Measurements from ENCODE around the gene FAM229B.
"Not testable (repeated sequence)": the region's sequence is repeated elsewhere in the genome, so short reads cannot be mapped to it uniquely, and the experiment has no call there.

FAM229B gene
- 0.26 to 2.4 (median 0.76) reads per million in 17 experiments for total RNA-seq

- peak; percentile 91 to 97 (median 96) for DNase-seq
These were observed at the start of gene FAM229B, which contains the start of gene TUBE1 for GRCh38 chr6:112087136-112087911. TSS of gene FAM229B (plus strand) at chr6:112087591. CDS start at chr6:112099284, 11,693 bp downstream. TSS of gene TUBE1 (minus strand) at chr6:112087482. CDS start at chr6:112087434, 48 bp downstream.

GRCh38 chr6:112037783-112038216 is 49.6 kb upstream of the FAM229B start:
- peak; percentile 77 to 95 (median 84) for DNase-seq

- DNase-seq: no peak
These were observed 49.1 kb upstream of the FAM229B start for GRCh38 chr6:112038268-112038667.

GRCh38 chr6:112038756-112039430 is 48.5 kb upstream of the FAM229B start:
- no peak for DNase-seq

GRCh38 chr6:112039431-112039770 is 48.0 kb upstream of the FAM229B start:
- no peak for DNase-seq

GRCh38 chr6:112040956-112041355 is 46.4 kb upstream of the FAM229B start:
- DNase-seq: peak; percentile 58 to 76 (median 67)

- no peak for DNase-seq
These were observed 45.9 kb upstream of the FAM229B start for GRCh38 chr6:112041535-112041934.

GRCh38 chr6:112043032-112044007 is 44.1 kb upstream of the FAM229B start:
- peak; percentile 94 to 95 (median 94) for DNase-seq

- no peak for DNase-seq
These were observed 43.2 kb upstream of the FAM229B start for GRCh38 chr6:112044196-112044595.

- peak in 1 of 4 experiments; percentile 10 for DNase-seq
These were observed 42.5 kb upstream of the FAM229B start for GRCh38 chr6:112044856-112045255.

- DNase-seq: not testable (repeated sequence)
These were observed 39.9 kb upstream of the FAM229B start for GRCh38 chr6:112047523-112047922.

- DNase-seq: peak; percentile 26 to 56 (median 42)
These were observed 38.2 kb upstream of the FAM229B start for GRCh38 chr6:112049026-112049799.

GRCh38 chr6:112049996-112050395 is 37.4 kb upstream of the FAM229B start:
- DNase-seq: no peak

- DNase-seq: no peak
These were observed 37.0 kb upstream of the FAM229B start for GRCh38 chr6:112050429-112050828.

GRCh38 chr6:112051251-112051740 is 36.1 kb upstream of the FAM229B start:
- DNase-seq: not testable (repeated sequence)

- no peak for DNase-seq
These were observed 33.4 kb upstream of the FAM229B start, which contains the start of gene CCN6 for GRCh38 chr6:112054001-112054400. TSS of gene CCN6 (plus strand) at chr6:112054104. CDS start at chr6:112054358, 254 bp downstream.

- peak in 1 of 4 experiments; percentile 20 for DNase-seq
These were observed 32.7 kb upstream of the FAM229B start for GRCh38 chr6:112054555-112055190.

- peak; percentile 40 to 74 (median 55) for DNase-seq
These were observed 29.0 kb upstream of the FAM229B start for GRCh38 chr6:112058243-112059032.

GRCh38 chr6:112061605-112062004 is 25.8 kb upstream of the FAM229B start:
- DNase-seq: no peak

GRCh38 chr6:112062966-112063365 is 24.4 kb upstream of the FAM229B start:
- DNase-seq: no peak
